Renal pelvis (tissue), 4 donors: ENCODE measurements around the gene APCDD1. TPM values are rescaled to one million over a fixed set of nuclear protein-coding genes. Genes with fewer than 3 reads are reported as not detected.

ENCODE experiments used
- DNase-seq: peaks from one replicate; pipeline ENCODE4 v3.0.0-alpha.2; 2013
- polyA plus RNA-seq, 3 donors: library from polyadenylated mRNA; unstranded; fragments of 120-200 nt; gene quantifications; one replicate each; pipeline ENCODE4 v1.2.1, GENCODE V29; 2013; ENCODE audit not compliant: insufficient read length in 3 of 3

APCDD1 gene
- polyA plus RNA-seq, 3 donors, result 94.4 to 132 (median 123) TPM

DNA sequence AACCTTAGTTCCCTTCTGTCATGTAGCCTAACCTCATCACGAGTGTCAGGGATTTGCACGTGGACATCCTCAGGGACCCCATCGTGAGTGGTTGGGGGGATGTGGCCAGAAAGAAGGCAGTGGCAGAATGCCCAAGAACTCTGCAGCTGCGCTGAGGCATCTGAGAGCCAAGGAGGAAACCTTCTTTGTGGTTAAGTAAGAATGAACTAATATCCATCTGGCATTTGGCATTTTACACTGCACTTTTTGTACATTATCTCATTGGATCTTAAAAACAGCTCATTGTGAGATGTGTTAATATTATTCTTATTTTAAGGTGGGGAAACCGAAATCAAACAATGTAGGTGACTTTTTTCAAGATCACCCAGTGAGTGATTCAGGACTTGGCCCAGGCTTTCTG lies 32.6 kb upstream of the APCDD1 start:
- no peak for DNase-seq

DNA sequence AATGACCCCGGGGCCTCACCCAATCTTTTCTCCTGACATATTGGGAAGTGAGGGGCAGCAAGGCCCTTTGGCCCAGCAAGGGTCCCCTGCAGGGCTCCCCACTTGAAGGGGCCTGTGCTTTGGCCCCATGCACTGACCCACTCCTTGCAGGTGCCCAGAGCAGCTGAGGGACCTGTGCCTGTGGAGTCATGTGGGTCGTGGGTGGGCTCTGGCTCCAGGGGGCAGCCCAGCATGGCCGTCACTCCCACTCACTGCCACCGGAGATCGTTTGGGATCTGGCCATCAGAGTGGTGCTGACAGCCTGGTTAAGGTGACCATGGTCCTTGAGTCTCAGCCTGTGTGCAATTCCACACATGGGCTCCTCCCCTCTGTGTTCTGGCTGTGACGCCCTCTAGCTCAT lies 31.7 kb upstream of the APCDD1 start:
- no peak for DNase-seq

DNA sequence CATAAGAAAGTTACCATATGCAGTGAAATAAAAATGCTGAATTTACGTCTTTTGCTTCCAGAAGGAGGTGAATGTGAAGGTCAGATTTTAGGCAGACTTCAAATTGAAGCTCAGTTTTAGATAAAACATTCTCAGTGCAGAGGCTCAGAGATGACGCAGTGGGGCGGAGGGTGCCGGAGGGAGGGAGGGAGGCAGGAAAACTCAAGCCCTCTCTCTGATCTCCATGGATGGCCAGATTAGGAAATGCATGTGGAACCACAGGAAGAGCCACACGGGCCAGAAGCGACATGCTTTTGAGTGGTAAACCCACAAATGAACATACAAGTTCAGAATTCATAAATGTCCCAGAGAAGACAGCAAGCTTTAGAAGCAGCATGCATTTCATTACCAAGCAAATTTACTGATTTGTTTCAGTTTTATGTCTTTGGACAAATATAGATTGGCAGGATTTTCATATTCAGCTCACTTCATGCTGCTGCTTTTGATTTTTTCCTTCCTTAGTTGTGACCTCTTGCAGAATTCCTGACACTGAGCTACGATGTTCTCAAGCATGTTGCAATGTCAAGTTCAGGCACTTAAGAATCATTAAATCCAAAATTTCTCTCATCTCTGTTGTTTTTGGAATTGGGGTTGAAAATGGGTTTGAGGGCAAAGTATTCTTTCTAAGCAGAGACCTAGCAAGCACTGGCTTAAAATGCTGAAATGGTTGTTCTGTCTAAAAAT lies 29.7 kb upstream of the APCDD1 start:
- no peak for DNase-seq

DNA sequence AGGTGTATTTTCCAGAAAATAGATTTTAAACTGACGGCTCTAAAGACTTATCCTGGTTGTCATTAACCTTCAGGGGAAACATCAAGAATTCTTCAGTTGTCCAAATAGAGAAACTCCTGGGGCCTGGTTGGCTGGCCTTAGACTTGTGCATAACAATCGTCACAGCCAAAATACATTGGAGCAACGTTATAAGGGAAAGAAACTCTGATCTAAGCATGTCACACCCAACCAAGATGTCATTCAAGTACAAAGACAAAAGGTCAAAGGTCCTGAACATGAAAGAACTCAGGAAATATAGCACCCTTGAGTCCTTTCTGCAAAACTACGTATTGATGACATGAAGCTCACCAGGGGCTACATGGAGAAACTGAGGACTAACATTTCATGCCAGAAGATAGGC lies 23.8 kb upstream of the APCDD1 start:
- no peak for DNase-seq

DNA sequence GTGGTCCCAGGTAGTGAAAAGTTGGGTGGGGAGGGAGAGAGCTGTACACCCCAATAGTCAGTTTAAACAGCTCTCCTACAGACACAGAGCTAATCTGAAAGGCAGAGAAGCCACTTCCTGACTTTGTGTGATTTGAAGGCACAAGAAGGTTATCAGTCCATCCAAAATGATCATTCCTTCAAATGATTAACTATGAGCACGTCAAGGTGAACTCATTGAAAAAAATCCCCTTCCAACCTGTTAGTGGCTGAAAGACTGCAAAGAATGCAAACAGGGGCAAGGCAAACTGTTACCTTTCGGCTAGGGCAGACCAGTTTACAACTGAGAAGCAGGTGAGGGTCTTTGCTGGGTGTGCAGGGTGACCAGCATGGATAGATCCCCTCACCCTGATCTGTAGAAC lies 22.8 kb upstream of the APCDD1 start:
- no peak for DNase-seq

DNA sequence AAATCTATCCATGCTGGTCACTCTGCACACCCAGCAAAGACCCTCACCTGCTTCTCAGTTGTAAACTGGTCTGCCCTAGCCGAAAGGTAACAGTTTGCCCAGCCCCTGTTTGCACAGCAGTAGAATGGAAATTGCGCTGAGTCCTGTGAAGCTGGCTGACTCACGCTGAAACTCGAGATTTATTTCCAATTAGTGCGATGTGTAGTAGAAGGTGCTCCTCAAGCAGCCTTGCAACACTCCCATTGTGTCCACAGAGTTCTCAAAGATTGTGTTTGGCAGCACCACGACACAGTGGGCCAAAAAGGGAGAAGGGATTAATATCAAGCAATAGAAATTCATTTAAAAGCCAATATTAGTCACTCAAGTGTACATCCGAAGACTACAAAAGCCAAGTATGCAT lies 21.7 kb upstream of the APCDD1 start:
- no peak for DNase-seq

DNA sequence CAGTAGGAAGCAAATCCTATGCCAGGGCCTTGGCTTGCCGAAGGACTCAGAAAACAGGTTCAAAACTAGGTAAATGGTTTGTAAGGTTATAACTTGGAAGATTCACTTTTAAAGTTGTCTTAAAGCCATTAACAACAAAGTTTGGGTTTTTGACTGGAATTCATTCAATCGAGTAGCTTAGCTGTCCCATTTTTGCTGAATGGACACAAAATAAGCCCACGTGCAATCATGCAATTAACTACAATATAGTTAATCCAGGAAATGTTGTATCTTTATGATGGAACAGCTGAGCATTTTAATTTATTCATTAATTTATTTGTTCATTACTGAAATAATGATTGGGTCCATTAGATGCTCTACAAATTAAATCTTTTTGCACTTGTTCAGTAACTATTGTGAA lies 18.3 kb upstream of the APCDD1 start:
- DNase-seq, result no peak

DNA sequence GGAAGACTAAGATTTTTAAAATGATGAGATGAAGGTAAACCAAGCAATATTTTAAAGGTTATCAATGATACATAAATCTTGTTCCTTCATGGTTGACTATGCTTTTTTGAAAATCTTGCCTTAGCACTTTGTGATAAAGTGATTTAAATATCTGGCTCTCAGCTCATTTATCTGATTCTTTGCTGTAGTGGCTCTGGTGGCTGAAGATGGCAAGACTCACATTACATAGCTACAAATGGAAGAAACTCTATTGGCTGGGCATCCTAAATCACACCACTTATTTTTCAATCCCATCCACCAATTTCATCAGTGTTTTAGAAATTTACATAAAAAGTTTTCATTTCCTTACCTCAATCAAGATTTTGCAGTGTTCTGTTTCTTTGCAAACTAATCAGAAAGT lies 16.6 kb upstream of the APCDD1 start:
- no peak for DNase-seq

DNA sequence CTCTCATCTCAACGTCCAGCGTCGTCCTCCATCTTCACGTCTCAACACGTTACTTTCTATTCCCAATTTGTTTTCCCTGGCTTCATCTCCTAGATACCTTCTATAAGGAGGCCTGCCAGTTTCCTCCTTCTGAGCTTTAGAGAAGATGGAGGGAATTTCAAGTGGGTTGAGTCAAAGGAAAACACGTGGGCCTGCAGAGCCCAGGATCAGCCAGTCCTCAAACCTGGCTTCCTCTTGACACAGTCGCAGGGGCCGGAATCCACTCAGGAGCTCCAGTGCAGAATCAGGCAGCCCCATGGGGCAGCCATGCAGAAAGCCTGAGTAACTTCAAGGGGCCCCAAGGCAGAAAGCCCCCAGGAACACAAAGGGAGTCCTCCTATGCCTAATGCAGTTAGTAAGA lies 14.5 kb upstream of the APCDD1 start:
- DNase-seq, result no peak

DNA sequence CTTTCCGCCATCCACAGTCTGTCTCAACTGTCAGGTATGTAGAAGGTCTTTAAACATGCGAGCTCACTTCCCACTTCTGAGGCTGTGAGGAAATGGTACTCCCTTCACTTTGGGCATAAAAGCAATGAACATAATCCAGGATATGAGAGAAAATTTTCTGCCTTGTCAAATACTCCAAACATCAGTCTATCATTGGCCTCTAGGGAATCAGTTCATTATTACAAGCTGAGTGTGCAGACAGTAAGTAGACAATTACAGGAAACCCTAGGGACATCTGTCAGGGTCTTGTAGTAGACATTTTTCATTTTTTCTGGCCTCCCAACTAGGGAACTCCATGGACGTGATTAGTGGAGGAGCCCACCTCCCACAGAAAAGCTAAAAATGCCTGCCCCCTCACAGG lies 13.6 kb upstream of the APCDD1 start:
- DNase-seq, result no peak

DNA sequence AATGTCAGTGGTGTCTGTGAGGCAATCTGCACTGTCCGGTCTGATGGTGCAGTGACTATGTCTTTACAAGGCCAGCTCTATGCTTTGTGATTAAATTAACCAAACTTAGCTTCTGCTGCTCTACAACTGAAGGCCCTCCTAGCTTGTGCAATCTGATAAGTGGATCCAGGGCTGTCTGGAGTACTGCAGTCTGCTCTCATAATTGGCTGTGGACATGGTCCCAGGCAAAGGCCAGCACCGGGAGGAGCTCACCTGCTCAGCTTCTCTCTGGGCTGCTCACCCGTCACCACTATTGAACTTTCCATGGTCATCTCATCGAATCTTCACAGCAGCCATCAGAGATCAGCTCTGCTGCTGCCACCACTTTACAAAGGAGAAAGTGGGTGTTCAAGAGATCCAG lies 13.0 kb upstream of the APCDD1 start:
- DNase-seq, result no peak

DNA sequence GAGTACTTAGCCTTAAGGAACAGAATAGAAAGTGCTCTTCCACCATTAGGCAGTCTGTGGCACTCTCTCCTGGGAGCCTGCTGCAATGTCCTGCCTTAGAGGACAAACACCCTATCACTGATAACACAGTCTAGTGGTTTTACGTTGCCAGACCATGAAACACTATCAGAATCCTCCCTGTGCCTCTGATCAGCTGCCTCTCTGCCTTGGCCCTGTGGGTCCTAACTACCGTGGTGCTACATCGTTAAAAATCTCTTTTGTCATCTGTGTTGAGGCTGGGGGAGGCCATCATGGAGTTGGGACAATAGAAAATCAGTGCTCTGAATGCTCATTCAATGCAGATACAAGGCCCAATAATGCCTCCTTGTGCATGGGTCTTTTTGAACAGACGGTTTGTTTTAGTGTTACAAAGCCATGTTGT lies 11.9 kb upstream of the APCDD1 start:
- DNase-seq, result no peak

DNA sequence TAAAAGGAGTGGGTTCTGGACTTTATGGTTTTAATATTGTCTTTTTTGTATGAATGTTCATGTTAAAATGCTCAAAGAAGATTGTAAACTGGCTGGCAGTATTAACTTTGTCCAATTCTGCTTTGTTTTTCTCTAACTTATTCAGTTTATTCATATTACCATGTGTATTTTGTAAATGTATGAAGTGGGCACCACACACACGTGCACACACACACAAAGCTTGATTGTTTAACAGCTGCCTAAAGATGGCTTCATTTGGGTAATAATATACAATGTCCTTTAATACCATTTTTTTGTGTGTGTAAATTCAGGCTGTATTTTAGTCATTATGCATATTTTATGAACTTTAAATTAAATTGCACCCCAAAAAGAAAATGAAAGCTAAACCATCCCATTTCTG lies 11.4 kb upstream of the APCDD1 start:
- DNase-seq, result no peak

DNA sequence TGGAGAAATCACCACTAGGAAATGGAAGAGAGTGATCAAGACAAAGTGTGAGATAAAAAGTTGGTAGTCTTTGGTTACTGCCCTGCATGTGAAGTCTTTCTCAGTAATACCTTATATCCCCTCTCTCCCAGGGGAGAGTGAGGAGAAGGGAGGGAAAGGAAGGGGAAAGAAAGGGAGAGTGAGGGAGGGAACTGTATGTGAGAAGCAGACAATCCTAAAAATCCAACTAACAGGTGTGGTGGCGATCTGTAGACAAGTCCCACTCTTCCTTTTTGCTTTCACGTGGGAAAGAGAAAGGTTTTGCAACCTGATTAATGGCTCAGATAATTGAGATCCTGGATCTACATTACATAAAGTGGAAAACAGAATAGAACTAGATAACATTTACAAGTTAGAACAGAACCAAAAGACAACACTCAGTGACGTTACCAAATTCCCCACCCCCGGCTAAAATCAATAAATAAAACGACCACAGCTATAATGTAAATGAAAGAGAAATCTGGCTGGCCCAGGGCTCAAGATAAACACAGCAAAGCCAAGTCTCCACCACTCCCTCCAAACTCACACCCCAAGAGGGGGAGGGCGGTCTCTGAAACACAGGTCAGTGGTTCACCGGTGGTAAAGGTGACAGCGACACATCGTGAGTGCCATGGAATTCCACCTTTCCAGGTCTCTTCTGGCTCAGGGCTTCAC lies 10.0 kb upstream of the APCDD1 start:
- no peak for DNase-seq

DNA sequence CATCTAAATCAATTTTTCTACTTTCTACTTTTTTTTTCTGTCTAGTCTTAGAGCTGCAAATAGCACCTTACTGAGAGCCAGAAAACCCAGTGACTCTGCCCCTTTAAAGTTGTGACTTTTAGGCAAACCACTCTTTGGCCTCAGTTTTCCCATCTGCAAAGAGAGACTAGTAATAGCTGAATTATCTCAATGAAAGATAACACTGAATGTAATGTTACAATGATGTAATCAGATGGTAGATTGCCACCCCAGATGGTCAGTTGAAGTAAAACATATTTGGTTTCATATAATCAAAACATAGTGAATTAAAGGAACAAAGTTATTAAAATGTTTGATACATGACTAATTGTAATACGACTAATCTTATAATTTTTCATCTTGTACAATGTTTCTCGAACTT lies 5.0 kb upstream of the APCDD1 start:
- no peak for DNase-seq

DNA sequence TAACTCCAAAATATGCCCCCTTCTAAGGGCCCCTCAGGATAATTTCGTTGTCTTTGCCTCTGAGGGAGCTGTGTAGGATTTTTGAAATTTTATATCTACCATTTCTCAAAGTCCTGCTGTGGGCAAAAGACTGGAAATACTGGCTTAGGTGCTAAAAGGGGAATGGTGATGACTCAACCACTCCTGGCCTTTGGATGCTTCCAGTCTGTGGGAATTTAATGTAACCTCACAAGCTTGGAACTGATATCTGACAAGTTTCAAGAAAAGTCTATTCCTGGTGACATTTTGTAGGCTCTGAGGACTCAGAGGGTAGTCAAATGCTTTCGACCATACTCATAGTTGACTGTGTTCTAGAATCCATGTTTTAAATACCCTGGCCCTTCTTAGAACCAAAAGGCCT lies 3.4 kb upstream of the APCDD1 start:
- no peak for DNase-seq

DNA sequence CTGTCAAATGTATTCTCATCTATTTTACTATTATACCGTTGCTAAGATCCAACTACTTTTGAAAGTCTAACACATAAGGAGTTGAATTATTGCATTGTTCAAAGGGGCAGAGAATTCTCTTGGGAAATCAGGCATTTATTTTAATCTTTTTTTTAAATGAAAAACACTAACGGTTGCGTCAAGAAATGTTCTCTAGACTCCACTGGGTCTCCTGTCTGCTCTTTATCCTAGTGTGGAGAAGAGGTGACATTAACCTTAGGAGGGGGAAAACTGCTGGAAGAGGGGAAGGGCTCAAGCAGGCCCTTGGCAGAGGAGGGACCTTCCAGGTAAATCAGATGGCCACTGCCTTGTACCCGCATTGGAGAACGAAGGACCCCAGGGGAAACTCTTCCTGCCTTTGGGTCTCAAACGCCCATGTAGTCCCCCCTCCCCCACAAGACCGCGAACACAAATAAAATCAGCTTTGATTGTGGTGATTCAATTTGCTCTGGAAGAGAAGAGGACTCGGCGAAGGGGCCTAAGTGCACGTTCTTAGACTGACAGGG lies 1.1 kb upstream of the APCDD1 start:
- DNase-seq, result no peak

DNA sequence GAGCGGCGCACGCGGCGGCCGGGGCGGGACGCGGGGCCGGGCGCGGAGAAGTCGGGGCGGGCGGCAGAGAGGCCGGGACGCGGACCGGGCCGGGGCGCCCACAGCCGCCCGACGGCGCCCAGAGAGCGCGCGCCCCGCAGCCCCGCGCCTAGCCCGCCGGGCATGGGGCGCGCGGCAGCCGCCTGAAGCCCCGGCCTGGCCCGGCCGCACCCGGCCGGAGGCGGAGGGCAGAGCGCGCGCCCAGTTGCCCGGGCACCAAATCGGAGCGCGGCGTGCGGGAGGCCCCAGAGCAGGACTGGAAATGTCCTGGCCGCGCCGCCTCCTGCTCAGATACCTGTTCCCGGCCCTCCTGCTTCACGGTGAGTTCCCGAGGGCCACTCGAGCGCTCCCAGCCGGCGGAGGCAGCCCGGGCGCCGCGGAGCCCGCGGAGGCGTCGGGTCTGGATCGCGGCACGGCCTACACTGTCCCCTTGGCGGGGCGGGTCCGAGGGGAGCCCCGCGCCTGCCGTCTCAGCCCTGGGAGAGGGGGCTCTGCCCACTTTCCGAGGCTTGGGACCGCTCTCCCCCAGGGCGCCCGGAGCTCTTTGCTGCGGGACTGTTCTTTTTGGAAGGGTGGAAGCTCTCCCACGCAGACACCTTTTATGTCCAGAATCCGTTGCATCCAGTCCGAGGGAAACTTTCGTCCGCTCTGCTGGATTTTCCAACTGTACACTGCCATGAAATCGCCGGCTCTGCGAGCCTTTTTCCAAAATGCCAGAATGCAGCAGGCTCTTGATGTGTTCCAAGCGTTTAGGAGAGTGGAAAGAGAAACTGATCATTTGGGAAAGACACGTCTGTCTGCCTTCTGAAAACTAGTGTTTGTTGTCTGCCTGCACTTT lies 484 bp downstream of the APCDD1 start:
- no peak for DNase-seq

DNA sequence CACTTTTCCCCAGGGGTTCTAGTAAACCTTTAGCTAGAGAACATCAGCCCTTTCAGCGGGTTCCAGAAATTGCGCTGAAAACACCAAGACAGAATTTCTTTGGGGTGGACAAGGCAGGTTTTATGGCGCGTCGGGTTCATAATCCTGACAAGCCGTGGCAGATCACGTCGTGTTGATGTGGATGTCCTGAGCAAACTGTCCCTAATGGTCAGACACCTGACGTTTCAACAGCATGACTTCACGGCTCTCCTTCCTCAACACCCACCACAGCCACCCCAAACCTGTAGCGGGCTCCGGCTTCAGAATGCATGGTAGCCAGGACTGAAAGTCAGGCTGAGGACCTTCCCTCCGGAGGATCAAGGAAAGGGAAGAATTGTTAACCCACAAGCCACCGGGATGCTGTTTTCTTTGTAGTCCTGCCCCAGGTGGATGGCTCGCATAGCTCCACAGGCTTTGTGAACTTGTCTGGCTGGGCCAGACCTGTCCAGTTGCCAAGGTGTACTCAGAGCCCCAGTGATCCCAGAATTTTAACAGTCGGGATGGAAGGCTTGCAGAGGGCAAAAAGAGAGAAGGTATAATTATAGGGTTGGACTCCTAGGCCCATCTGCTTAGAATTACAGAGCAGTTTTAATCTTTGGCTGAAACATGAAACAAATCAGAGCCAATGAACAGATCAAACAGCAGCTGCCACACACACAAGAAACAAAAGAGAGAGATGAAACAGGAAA lies 1.5 kb downstream of the APCDD1 start:
- DNase-seq, result no peak

DNA sequence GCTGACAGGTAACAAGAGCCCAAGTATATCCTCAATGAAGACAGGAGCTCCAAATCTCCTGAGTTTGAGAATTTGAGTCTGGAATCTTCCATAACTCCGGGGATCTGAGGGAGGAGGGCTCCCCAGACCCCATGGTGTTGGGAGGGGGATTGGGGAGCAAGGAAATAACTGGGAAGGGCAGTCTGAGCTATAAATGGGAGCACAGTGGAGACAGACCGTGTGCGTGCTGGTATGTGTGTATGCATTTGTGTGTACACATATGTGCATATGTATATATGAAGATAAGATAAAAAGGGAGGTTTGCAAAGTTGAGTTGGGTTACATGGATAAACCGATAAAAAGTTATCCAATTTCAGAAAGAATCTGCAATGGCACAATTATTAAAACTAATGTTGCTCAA lies 2.3 kb downstream of the APCDD1 start:
- DNase-seq, result no peak

DNA sequence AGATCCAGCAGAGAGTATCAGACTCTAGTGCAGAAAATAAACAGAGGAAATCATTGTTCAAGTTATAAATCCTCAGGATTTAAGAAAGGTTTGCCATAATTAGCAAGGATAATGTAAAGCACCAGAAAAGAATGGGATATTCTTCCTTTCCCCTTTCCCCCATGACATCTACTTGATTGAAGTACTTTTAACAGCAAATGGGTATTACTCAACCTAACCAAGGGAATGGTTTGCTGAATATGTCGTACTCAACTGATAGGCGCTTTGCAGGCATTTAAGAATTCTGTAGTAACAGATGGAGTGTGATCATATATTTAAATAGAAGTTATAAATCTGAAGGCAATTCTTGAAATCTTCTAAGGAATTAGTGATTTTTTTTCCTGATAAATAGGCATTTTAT lies 2.7 kb downstream of the APCDD1 start:
- DNase-seq, result no peak

DNA sequence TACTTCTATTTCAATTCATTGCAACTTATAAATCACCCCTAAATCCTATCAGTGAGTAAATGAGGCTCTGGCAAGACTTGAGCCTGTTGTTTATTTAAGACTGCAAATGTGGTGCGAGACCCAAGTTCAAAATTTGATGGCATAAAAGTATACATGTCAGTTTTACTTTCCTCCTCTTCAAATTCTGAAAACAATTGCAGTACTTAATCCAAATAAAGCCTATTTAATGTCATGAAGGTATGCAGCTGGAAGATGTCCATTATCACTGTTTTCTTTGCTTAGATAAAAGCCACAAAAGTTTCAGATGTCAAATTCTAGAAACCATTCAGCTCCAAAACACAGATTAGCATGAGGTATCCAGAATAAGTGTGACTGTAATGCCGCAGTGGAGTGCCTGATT lies 3.3 kb downstream of the APCDD1 start:
- no peak for DNase-seq
